Iris pigment epithelial cell (primary cell): Measurements from ENCODE around the gene ZCCHC12.
A peak's percentile ranks its signal among the peaks of the same experiment; 100 is the strongest.

Experiments
- DNase-seq: peaks from one replicate; pipeline ENCODE4 v3.0.0-alpha.2; 2011; ENCODE audit warnings: low read depth

ZCCHC12 gene

DNA sequence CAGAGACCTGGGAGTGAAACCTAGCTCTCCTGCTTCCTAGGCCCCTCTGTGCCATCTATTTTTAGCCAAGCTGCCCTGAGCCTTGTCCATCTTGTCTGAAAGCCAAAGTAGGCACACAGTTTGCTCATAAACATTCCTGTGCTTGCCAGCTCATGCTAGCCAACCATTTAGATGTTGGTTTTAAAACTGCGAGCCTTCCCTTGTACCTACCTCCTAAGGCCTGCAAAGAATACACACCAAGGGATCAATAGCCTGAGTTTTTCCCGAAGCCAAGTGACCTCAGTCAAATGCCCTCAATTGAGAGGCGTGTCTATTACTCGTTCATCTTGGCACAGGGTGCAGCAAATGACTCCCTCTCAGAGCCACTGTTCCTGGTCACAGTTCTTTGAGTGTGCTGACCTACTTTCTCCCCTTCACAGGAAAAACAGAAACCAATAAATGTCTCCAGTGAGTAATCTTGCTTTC is 48.5 kb downstream of the ZCCHC12 start:
- DNase-seq, result peak; percentile 4
